OCI-LY7 (cell line): ENCODE results near the gene CKM. TPM values are rescaled to one million over a fixed set of nuclear protein-coding genes. Genes with fewer than 3 reads are reported as not detected.

Experiments
- BruUV-seq: library from RNA; stranded (reverse); fragments of 400-500 nt; replicated peaks from 2 replicates; lab custom pipeline; 2021; lab: Mats Ljungman, UMichigan
- CTCF ChIA-PET: fragments of 300-600 bp; sonication (Branson Sonifier 250); formaldehyde crosslinking; loops from one replicate; lab custom pipeline; 2022; ENCODE audit warnings: antibody characterized with exemption; ENCODE audit not compliant: unreplicated experiment; lab: Charles Lee
- POLR2A ChIA-PET: fragments of 300-600 bp; sonication (Branson Sonifier 250); formaldehyde crosslinking; loops from one replicate; lab custom pipeline; 2022; ENCODE audit warnings: antibody characterized with exemption; lab: Charles Lee
- DNase-seq: peaks from one replicate; pipeline ENCODE4 v3.0.0-alpha.2; 2015; ENCODE audit warnings: low spot score
- H2AFZ ChIP-seq: fragments of 200-600 bp; sonication (generic), shearing (Covaris generic); 2 replicates; pipeline ENCODE4 v1.6.1; 2014; ENCODE audit warnings: mild to moderate bottlenecking, antibody characterized with exemption, low read length, moderate library complexity
- H3K27ac ChIP-seq: fragments of 200-600 bp; sonication (generic); 2 replicates; pipeline ENCODE4 v1.5.1; 2014; ENCODE audit warnings: mixed run types, low read depth, mild to moderate bottlenecking, moderate library complexity, low read length, inconsistent platforms; ENCODE audit not compliant: poor library complexity, severe bottlenecking
- H3K36me3 ChIP-seq: fragments of 200-600 bp; sonication (generic); 2 replicates; pipeline ENCODE4 v1.6.1; 2014; ENCODE audit warnings: mild to moderate bottlenecking, antibody characterized with exemption, low read length, moderate library complexity, mixed read lengths; ENCODE audit not compliant: insufficient read depth
- H3K4me1 ChIP-seq: fragments of 200-600 bp; sonication (generic); 2 replicates; pipeline ENCODE4 v1.5.1; 2014; ENCODE audit warnings: mild to moderate bottlenecking, low read length; ENCODE audit not compliant: insufficient read depth, poor library complexity, severe bottlenecking
- H3K4me2 ChIP-seq: fragments of 200-600 bp; sonication (generic); 2 replicates; pipeline ENCODE4 v1.6.1; 2014; ENCODE audit warnings: mild to moderate bottlenecking, low read length
- H3K4me3 ChIP-seq: fragments of 200-600 bp; sonication (generic); 2 replicates; pipeline ENCODE4 v1.5.1; 2014; ENCODE audit warnings: mild to moderate bottlenecking, low read depth, low read length; ENCODE audit not compliant: poor library complexity, severe bottlenecking
- H3K79me2 ChIP-seq: fragments of 200-600 bp; sonication (generic); 2 replicates; pipeline ENCODE4 v1.6.1; 2016; ENCODE audit warnings: low read depth, mild to moderate bottlenecking, low read length, moderate library complexity, mixed read lengths; ENCODE audit not compliant: insufficient read depth
- H3K9me2 ChIP-seq: fragments of 200-600 bp; sonication (generic); 2 replicates; pipeline ENCODE4 v1.6.1; 2016; ENCODE audit warnings: mild to moderate bottlenecking, low read length, mixed read lengths; ENCODE audit not compliant: insufficient read depth
- H3K9me3 ChIP-seq: fragments of 200-600 bp; sonication (generic); 2 replicates; pipeline ENCODE4 v1.6.1; 2014; ENCODE audit warnings: mild to moderate bottlenecking, mixed run types, low read length, mixed read lengths
- H4K20me1 ChIP-seq: fragments of 200-600 bp; sonication (generic); 2 replicates; pipeline ENCODE4 v1.6.1; 2014; ENCODE audit warnings: mild to moderate bottlenecking, antibody characterized with exemption, low read length, moderate library complexity, mixed read lengths; ENCODE audit not compliant: insufficient read depth
- CTCF ChIP-seq: fragments of 200-600 bp; sonication (generic); conservative IDR thresholded peaks from 2 replicates; pipeline ENCODE4 v1.5.1; 2014; ENCODE audit warnings: mild to moderate bottlenecking, antibody characterized with exemption, low read length, moderate library complexity, mixed read lengths
- EZH2phosphoT487 ChIP-seq: fragments of 200-600 bp; sonication (generic); IDR thresholded peaks from 2 replicates; pipeline ENCODE4 v1.6.1; 2018; ENCODE audit warnings: low read depth, borderline replicate concordance, mild to moderate bottlenecking, mixed run types, antibody characterized with exemption, low read length, moderate library complexity, mixed read lengths
- intact Hi-C: fragments of 100-400 bp; cut with micrococcal nuclease; formaldehyde crosslinking; loops from one replicate; pipeline ENCODE4 v1.10.0; 2022; ENCODE audit not compliant: unreplicated experiment
- total RNA-seq, 2 experiments: library from RNA; depleted of rRNA in 1 of 2; stranded (reverse); fragments of >200 nt in 1 of 2; shearing (Covaris generic) in 1 of 2; gene quantifications; 2 replicates each; pipeline ENCODE4 v1.2.3, GENCODE V29; 2014 to 2022

Gene CKM
- total RNA-seq, 2 experiments from 2014 or later, result not detected

GRCh38 chr19:45327404-45328143 lies 4.9 kb upstream of the CKM start:
- no peak overlapping the region for H3K27ac ChIP-seq
- H3K9me2 ChIP-seq, result no peaks in the 10 kb centered on the region
- H3K79me2 ChIP-seq, result no peaks in the 10 kb centered on the region
- no peak for TF ChIP-seq CTCF
- no peak for TF ChIP-seq EZH2phosphoT487
- peaks cover 10% of the 10 kb centered on the region for H3K4me1 ChIP-seq
- H3K4me2 ChIP-seq, result no peak overlapping the region
- no peaks in the 10 kb centered on the region for H3K36me3 ChIP-seq
- no peak overlapping the region for H3K4me3 ChIP-seq
- H2AFZ ChIP-seq, result no peak overlapping the region
- intact Hi-C loops, result no loop called here
- BruUV-seq, result no TSS peak
- no peaks in the 10 kb centered on the region for H3K9me3 ChIP-seq
- CTCF ChIA-PET, result no interaction called here
- DNase-seq, result no peak
- POLR2A ChIA-PET, result interaction anchor here (1.0 kb wide), 1 partner anchor 75 kb away, joined by 3 read pairs; no protein-coding TSS in a partner anchor
- H4K20me1 ChIP-seq, result no peaks in the 10 kb centered on the region

DNA sequence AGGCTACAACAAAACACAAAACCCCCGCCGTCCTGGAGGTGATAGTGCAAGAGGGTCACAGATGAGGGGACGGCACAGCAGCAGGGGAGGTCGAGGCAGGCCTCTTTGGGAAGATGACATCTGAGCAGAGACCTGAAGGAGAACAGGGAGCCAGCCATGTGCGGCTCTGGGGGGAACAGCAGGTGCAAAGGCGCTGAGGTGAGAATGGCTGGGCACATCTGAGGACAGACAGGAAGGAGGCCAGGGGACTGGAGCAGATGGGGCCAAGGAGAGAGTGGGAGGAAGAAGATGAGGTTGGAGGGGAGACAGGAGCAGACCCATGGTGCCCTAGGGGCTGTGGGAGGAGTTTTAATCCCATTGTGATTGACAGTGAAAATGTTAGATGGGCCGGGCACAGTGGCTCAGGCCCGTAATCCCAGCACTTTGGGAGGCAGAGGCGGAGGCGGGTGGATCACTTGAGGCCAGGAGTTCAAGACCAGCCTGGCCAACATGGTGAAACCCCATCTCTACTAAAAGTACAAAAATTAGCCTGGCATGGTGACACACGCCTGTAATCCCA lies 1.8 kb upstream of the CKM start:
- Histone ChIP-seq H3K79me2 (no peaks in the 10 kb centered on the region), H3K4me2 (no peak overlapping the region), H3K27ac (no peak overlapping the region), H3K36me3 (no peaks in the 10 kb centered on the region), H2AFZ (no peak overlapping the region), H3K9me3 (no peaks in the 10 kb centered on the region), H3K4me1 (peaks cover 10% of the 10 kb centered on the region), H3K9me2 (no peaks in the 10 kb centered on the region), H4K20me1 (no peaks in the 10 kb centered on the region), H3K4me3 (no peak overlapping the region)
- CTCF ChIA-PET, result no interaction called here
- BruUV-seq, result no TSS peak
- intact Hi-C loops, result no loop called here
- POLR2A ChIA-PET, result no interaction called here
- no peak for TF ChIP-seq CTCF
- no peak for TF ChIP-seq EZH2phosphoT487
- no peak for DNase-seq

DNA sequence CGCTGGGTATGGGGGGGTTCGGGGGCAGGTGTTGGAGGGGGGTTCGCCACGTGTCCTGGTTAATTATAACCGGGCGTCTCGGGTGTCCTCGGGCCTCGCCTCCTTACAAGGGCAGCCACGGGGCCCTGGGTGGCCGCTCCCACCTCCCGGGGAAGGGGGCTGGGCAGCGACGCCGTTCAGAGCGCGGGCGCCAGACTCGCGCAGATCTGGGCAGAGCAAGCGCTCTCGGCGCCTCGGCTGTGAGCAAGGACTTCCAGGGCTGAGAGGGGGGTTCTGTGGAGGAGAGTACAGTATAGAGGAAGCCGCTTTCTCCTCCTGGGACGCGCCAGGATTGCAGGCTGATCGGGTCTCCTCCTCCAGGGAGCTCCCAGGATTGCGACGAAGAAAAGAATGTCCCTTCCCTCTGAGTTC lies 1.0 kb upstream of the CKM start:
- Histone ChIP-seq H3K4me2 (no peak overlapping the region), H3K27ac (no peak overlapping the region), H2AFZ (no peak overlapping the region), H3K9me3 (no peaks in the 10 kb centered on the region), H3K4me1 (peaks cover 10% of the 10 kb centered on the region), H3K79me2 (no peaks in the 10 kb centered on the region), H3K36me3 (no peaks in the 10 kb centered on the region), H4K20me1 (no peaks in the 10 kb centered on the region), H3K4me3 (no peak overlapping the region), H3K9me2 (no peaks in the 10 kb centered on the region)
- no peak for TF ChIP-seq EZH2phosphoT487
- no peak for TF ChIP-seq CTCF
- intact Hi-C loops, result no loop called here
- POLR2A ChIA-PET, result no interaction called here
- CTCF ChIA-PET, result no interaction called here
- no peak for DNase-seq
- no TSS peak for BruUV-seq
